Measurements from ENCODE around the gene ANKRD55.
A peak's percentile ranks its signal among the peaks of the same experiment; 100 is the strongest.
"Not testable (repeated sequence)": the region's sequence is repeated elsewhere in the genome, so short reads cannot be mapped to it uniquely, and the experiment has no call there.

ANKRD55 gene

GRCh38 chr5:56253126-56253525, 20.0 kb upstream of the ANKRD55 start:
- no peak overlapping the region for H3K4me3 ChIP-seq (ENCODE audit: low read length)
- no peak for TF ChIP-seq CTCF (conservative IDR thresholded peaks at IDR 0.05; ENCODE audit: low read length)
- no peak for DNase-seq (ENCODE audit: low read depth)

GRCh38 chr5:56251918-56252553, 18.9 kb upstream of the ANKRD55 start:
- DNase-seq (ENCODE audit: low read depth) = peak; percentile 14
- TF ChIP-seq CTCF (conservative IDR thresholded peaks at IDR 0.05; ENCODE audit: low read length) = no peak

GRCh38 chr5:56251440-56251839, 18.3 kb upstream of the ANKRD55 start:
- H3K4me3 ChIP-seq (ENCODE audit: low read length) = no peak overlapping the region
- no peak for DNase-seq (ENCODE audit: low read depth)
- no peak for TF ChIP-seq CTCF (conservative IDR thresholded peaks at IDR 0.05; ENCODE audit: low read length)

More at GRCh38 chr5:56251918-56252553, 18.9 kb upstream of the ANKRD55 start:
- H3K4me3 ChIP-seq (ENCODE audit: low read length) = no peak overlapping the region

GRCh38 chr5:56250011-56250410, 16.9 kb upstream of the ANKRD55 start:
- no peak for DNase-seq (ENCODE audit: low read depth)
- H3K4me3 ChIP-seq (ENCODE audit: low read length) = no peak overlapping the region
- TF ChIP-seq CTCF (conservative IDR thresholded peaks at IDR 0.05; ENCODE audit: low read length) = no peak

- DNase-seq (ENCODE audit: low read depth); H3K4me3 ChIP-seq (ENCODE audit: low read length): not testable (repeated sequence)
These were observed 16.0 kb upstream of the ANKRD55 start for GRCh38 chr5:56249085-56249484.

- H3K4me3 ChIP-seq (ENCODE audit: low read length) = no peak overlapping the region
- peak; percentile 64 for DNase-seq (ENCODE audit: low read depth)
- no peak for TF ChIP-seq CTCF (conservative IDR thresholded peaks at IDR 0.05; ENCODE audit: low read length)
These were observed 14.5 kb upstream of the ANKRD55 start for GRCh38 chr5:56247592-56247991.

- no peak overlapping the region for H3K4me3 ChIP-seq (ENCODE audit: low read length)
- TF ChIP-seq CTCF (conservative IDR thresholded peaks at IDR 0.05; ENCODE audit: low read length) = no peak
- no peak for DNase-seq (ENCODE audit: low read depth)
These were observed 13.6 kb upstream of the ANKRD55 start for GRCh38 chr5:56246769-56247168.

GRCh38 chr5:56245481-56245880, 12.4 kb upstream of the ANKRD55 start:
- no peak for TF ChIP-seq CTCF (conservative IDR thresholded peaks at IDR 0.05; ENCODE audit: low read length)
- no peak overlapping the region for H3K4me3 ChIP-seq (ENCODE audit: low read length)
- DNase-seq (ENCODE audit: low read depth) = no peak
